PFSK-1 (cell line): ENCODE measurements around the gene ATP1A1.

Experiments used
- FOXP2 ChIP-seq: optimal IDR thresholded peaks from 2 replicates; pipeline ENCODE3; 2011; ENCODE audit warnings: borderline replicate concordance, control low read depth, inconsistent platforms; ENCODE audit not compliant: insufficient read depth; ENCODE audit errors: extremely low read length, extremely low read depth
- POLR2AphosphoS5 ChIP-seq: IDR thresholded peaks from 2 replicates; pipeline ENCODE4 v1.6.1; 2012; ENCODE audit warnings: low read depth, mild to moderate bottlenecking, control low read depth, low read length, moderate library complexity
- REST ChIP-seq, 2 experiments: IDR thresholded peaks; 2 replicates each; pipeline versions ENCODE4 v1.6.1 to v1.8.0; 2011 to 2012; ENCODE audit warnings: low read depth in 2 of 2, low read length in 2 of 2, control low read depth in 1 of 2, inconsistent platforms in 1 of 2, mild to moderate bottlenecking in 1 of 2, moderate library complexity in 1 of 2; ENCODE audit not compliant: insufficient read depth in 1 of 2
- SIN3A ChIP-seq: IDR thresholded peaks from 2 replicates; pipeline ENCODE4 v1.6.1; 2012; ENCODE audit warnings: mild to moderate bottlenecking, low read length, moderate library complexity, borderline replicate concordance; ENCODE audit not compliant: insufficient read depth
- TAF1 ChIP-seq: IDR thresholded peaks from 2 replicates; pipeline ENCODE4 v1.6.1; 2012; ENCODE audit warnings: low read length, control low read depth, borderline replicate concordance; ENCODE audit not compliant: insufficient read depth

ATP1A1 gene

GRCh38 chr1:116389686-116390085, 16.6 kb downstream of the ATP1A1 start:
- TF ChIP-seq FOXP2 (no peak), REST (IDR thresholded peaks at IDR 0.05; ENCODE audit: insufficient read depth in 1 of 2, low read depth in 2 of 2, low read length in 2 of 2) (no peak), TAF1 (no peak), SIN3A (no peak), POLR2AphosphoS5 (no peak)

GRCh38 chr1:116390195-116390594, 17.2 kb downstream of the ATP1A1 start:
- TF ChIP-seq SIN3A, result no peak
- no peak for TF ChIP-seq TAF1
- TF ChIP-seq FOXP2, result no peak
- TF ChIP-seq POLR2AphosphoS5, result no peak
- TF ChIP-seq REST (IDR thresholded peaks at IDR 0.05; ENCODE audit: insufficient read depth in 1 of 2, low read depth in 2 of 2, low read length in 2 of 2), result no peak

- TF ChIP-seq REST (IDR thresholded peaks at IDR 0.05; ENCODE audit: insufficient read depth in 1 of 2, low read depth in 2 of 2, low read length in 2 of 2), result no peak
- no peak for TF ChIP-seq SIN3A
- TF ChIP-seq POLR2AphosphoS5, result no peak
- TF ChIP-seq FOXP2, result no peak
- no peak for TF ChIP-seq TAF1
These were observed 18.1 kb downstream of the ATP1A1 start for GRCh38 chr1:116391185-116391584.

GRCh38 chr1:116392717-116393404, 19.8 kb downstream of the ATP1A1 start:
- TF ChIP-seq TAF1 (no peak), SIN3A (no peak), FOXP2 (no peak), POLR2AphosphoS5 (no peak), REST (IDR thresholded peaks at IDR 0.05; ENCODE audit: insufficient read depth in 1 of 2, low read depth in 2 of 2, low read length in 2 of 2) (no peak)

- TF ChIP-seq SIN3A, result no peak
- no peak for TF ChIP-seq POLR2AphosphoS5
- TF ChIP-seq REST (IDR thresholded peaks at IDR 0.05; ENCODE audit: insufficient read depth in 1 of 2, low read depth in 2 of 2, low read length in 2 of 2), result no peak
- no peak for TF ChIP-seq TAF1
- TF ChIP-seq FOXP2, result no peak
These were observed 20.7 kb downstream of the ATP1A1 start for GRCh38 chr1:116393792-116394191.
